ENCODE measurements around the gene CTNNAL1.

Gene CTNNAL1

DNA sequence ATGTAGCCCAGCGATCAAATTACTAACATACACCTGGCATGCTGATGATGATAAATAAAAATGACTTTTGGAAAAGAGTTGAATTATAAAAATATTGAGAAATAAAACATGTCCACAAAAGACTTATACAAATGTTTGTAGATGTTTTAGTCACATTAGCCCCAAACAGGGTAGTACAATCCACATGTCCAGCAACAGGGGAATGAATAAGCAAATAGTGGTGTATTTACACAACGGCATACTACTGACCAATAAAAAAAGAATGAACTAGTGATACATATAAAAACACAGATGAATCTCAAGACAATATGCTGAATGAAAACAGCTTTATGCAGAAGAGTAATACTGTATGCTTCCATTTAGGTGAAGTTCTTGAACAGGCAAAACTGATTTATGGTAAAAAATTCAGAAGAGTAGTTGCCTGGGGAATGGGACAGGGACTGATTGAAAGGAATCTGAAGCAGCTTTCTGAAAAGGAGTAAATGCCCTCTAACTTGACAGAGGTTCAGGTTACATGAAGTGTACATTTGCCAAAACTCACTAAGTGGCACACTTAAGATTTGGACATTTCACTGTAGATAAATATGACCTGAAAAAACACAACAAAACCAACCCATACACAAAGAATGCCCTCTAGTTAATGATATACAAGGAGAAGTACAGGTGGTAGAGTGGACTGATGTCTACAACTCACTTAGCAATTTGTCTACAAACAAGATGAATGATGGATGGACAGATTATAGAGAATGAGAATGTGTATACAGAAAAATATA, 115.8 kb downstream of the CTNNAL1 start:
- no peak for DNase-seq
- no peak for TF ChIP-seq CTCF (IDR thresholded peaks at IDR 0.05; ENCODE audit: low read depth, low read length)
- no peaks in the 10 kb centered on the region for H3K4me1 ChIP-seq
- peaks cover 77% of the 10 kb centered on the region for H3K36me3 ChIP-seq
- H3K4me3 ChIP-seq (ENCODE audit: low read depth, low read length) = no peak overlapping the region
- no peaks in the 10 kb centered on the region for H3K9me3 ChIP-seq
- no peaks in the 10 kb centered on the region for H3K27me3 ChIP-seq

DNA sequence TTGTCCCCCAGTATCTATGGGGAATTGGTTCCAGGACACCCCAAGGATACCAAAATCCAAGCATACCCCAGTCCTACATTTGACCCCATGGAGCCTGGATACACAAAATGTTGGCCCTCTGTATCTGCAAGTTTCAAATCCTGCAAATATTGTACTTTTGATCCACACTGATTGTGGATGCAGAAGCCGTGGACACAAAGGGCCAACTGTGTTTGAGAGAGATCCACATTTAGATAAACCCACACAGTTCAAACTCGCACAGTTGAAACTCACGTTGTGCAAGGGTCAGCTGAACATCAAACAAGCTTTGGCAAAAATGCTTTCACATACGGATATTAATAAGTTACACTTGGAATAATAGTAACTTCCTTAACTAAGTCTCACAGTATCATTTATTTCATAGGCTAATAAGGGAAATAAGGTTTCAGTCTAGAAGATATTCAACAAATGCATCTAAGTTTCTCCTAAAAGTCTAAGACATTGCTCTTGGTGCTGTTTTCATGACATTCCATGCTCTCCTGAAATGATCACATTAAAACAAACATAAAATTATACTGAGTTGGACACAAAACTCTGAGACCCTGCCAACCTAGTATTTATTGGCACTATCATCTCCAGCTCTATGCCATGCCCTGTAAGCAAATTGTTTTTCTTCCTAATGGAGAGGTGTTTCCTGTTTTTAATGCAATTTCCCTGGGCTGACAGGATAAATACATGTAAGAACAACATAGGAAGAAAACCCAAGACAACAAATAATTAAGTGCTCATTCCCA, 118.9 kb downstream of the CTNNAL1 start:
- no peaks in the 10 kb centered on the region for H3K27me3 ChIP-seq

More for the DNA sequence above, 118.9 kb downstream of the CTNNAL1 start:
- no peak for TF ChIP-seq CTCF (IDR thresholded peaks at IDR 0.05; ENCODE audit: low read depth, low read length)
- Histone ChIP-seq H3K4me1 (no peaks in the 10 kb centered on the region), H3K36me3 (peaks cover 80% of the 10 kb centered on the region), H3K4me3 (ENCODE audit: low read depth, low read length) (no peak overlapping the region), H3K9me3 (no peaks in the 10 kb centered on the region)
- no peak for DNase-seq
